ENCODE measurements around the gene KLK14. TPM values are rescaled to one million over a fixed set of nuclear protein-coding genes. Genes with fewer than 3 reads are reported as not detected.

The KLK14 gene
- total and polyA plus RNA-seq, 10 of the 15 experiments (the other 5 are each of a cell fraction or from before 2014, with no cell fraction given) = not detected

GRCh38 chr19:51119101-51119500 lies 36.4 kb upstream of the KLK14 start:
- POLR2A ChIA-PET = no interaction called here
- in situ Hi-C loops (cut with MboI) = no loop called here
- TF ChIP-seq PKNOX1 (IDR thresholded peaks at IDR 0.05) (no peak), SREBF2 (IDR thresholded peaks at IDR 0.05; ENCODE audit: low read length) (no peak), SREBF1 (IDR thresholded peaks at IDR 0.05; ENCODE audit: low read length) (no peak), GABPA (IDR thresholded peaks at IDR 0.05; ENCODE audit: low read depth) (no peak), CUX1 (IDR thresholded peaks at IDR 0.05; ENCODE audit: insufficient replicate concordance, low read depth, low read length) (no peak), ZNF687 (IDR thresholded peaks at IDR 0.05) (no peak), RAD51 (IDR thresholded peaks at IDR 0.05) (no peak), NR2F1 (conservative IDR thresholded peaks at IDR 0.05) (no peak), STAT3 (IDR thresholded peaks at IDR 0.05; ENCODE audit: low read depth, low read length) (no peak), JUND (IDR thresholded peaks at IDR 0.05; ENCODE audit: low read depth, low read length) (no peak), TCF7 (IDR thresholded peaks at IDR 0.05; ENCODE audit: borderline replicate concordance) (no peak), HDGF (IDR thresholded peaks at IDR 0.05) (no peak), POLR2AphosphoS5 (IDR thresholded peaks at IDR 0.05; ENCODE audit: low read length) (no peak), SP1 (IDR thresholded peaks at IDR 0.05; ENCODE audit: low read depth, low read length) (no peak)
- Histone ChIP-seq H3K4me2 (ENCODE audit: control insufficient read depth, insufficient read depth) (no peak overlapping the region), H3K79me2 (ENCODE audit: control insufficient read depth, insufficient read depth, low read length) (no peaks in the 10 kb centered on the region), H4K20me1 (ENCODE audit: control insufficient read depth, insufficient read depth) (no peaks in the 10 kb centered on the region), H3K27ac (ENCODE audit: control insufficient read depth, insufficient read depth) (no peak overlapping the region), H3K27me3 (replicated peaks in 1 of 2; ENCODE audit: control insufficient read depth in 2 of 2, insufficient read depth in 2 of 2, low read length in 1 of 2) (peaks cover 0 to 3% of the 10 kb centered on the region in 2 experiments; a peak in 2 of 4 replicates), H3K9ac (ENCODE audit: control insufficient read depth, insufficient read depth, low read length) (no peak overlapping the region), H3K4me1 (ENCODE audit: control insufficient read depth, insufficient read depth, low read length) (no peaks in the 10 kb centered on the region; the same call in 1 of the 2 replicates), H3K9me3 (replicated peaks; ENCODE audit: control insufficient read depth, insufficient read depth, low read length) (no peaks in the 10 kb centered on the region), H3K4me3 (no peak overlapping the region), H2AFZ (ENCODE audit: control insufficient read depth, low read depth, low read length) (no peak overlapping the region), H3K36me3 (ENCODE audit: control insufficient read depth in 2 of 2, insufficient read depth in 2 of 2, low read length in 1 of 2) (no peaks in the 10 kb centered on the region)
- SMC1A ChIA-PET (ENCODE audit: uncharacterized antibody, unreplicated experiment) = no interaction called here
- RAD21 ChIA-PET (ENCODE audit: unreplicated experiment) = no interaction called here
- intact Hi-C loops (cut with micrococcal nuclease; ENCODE audit: unreplicated experiment) = no loop called here
- ATAC-seq = no peak
- no peak for FAIRE-seq
- CTCF ChIA-PET = no interaction called here
- no peak for DNase-seq (ENCODE audit: low read depth, low spot score)
- no TSS peak for BruUV-seq (replicated peaks)
- WGBS (ENCODE audit: insufficient coverage, insufficient replicate concordance, low lambda C conversion rate, missing lambda C conversion rate) = 4% methylated on average over 4 of the region's 4 CpGs
